Fibroblast of skin of right quadriceps (primary cell): ENCODE results near the gene WWOX.

Source experiments
- DNase-seq: peaks from one replicate; pipeline ENCODE4 v3.0.0-alpha.2; 2013

The WWOX gene

GRCh38 chr16:79064256-79064972 lies 965.0 kb downstream of the WWOX start:
- no peak for DNase-seq

GRCh38 chr16:79066561-79066960 lies 967.1 kb downstream of the WWOX start:
- DNase-seq = no peak

- no peak for DNase-seq
Measured at GRCh38 chr16:79067600-79067999, 968.1 kb downstream of the WWOX start.

- DNase-seq = no peak
Measured at GRCh38 chr16:79069121-79069520, 969.7 kb downstream of the WWOX start.

GRCh38 chr16:79069633-79070032 lies 970.2 kb downstream of the WWOX start:
- no peak for DNase-seq

GRCh38 chr16:79071424-79071823 lies 972.0 kb downstream of the WWOX start:
- no peak for DNase-seq

GRCh38 chr16:79072517-79072916 lies 973.1 kb downstream of the WWOX start:
- no peak for DNase-seq

- no peak for DNase-seq
Measured at GRCh38 chr16:79073566-79073965, 974.1 kb downstream of the WWOX start.

GRCh38 chr16:79074541-79074940 lies 975.1 kb downstream of the WWOX start:
- no peak for DNase-seq

GRCh38 chr16:79074951-79075350 lies 975.5 kb downstream of the WWOX start:
- no peak for DNase-seq

GRCh38 chr16:79076047-79076767 lies 976.8 kb downstream of the WWOX start:
- no peak for DNase-seq

GRCh38 chr16:79077346-79077745 lies 977.9 kb downstream of the WWOX start:
- DNase-seq = no peak

- DNase-seq = no peak
Measured at GRCh38 chr16:79079656-79080420, 980.4 kb downstream of the WWOX start.

- no peak for DNase-seq
Measured at GRCh38 chr16:79081297-79082066, 982.0 kb downstream of the WWOX start.

GRCh38 chr16:79082970-79083369 lies 983.5 kb downstream of the WWOX start:
- no peak for DNase-seq

- DNase-seq = no peak
Measured at GRCh38 chr16:79083508-79084299, 984.2 kb downstream of the WWOX start.

- DNase-seq = no peak
Measured at GRCh38 chr16:79088971-79089370, 989.5 kb downstream of the WWOX start.

- DNase-seq = no peak
Measured at GRCh38 chr16:79089735-79090284, 990.4 kb downstream of the WWOX start.

GRCh38 chr16:79090966-79091365 lies 991.5 kb downstream of the WWOX start:
- DNase-seq = no peak

GRCh38 chr16:79092846-79093245 lies 993.4 kb downstream of the WWOX start:
- DNase-seq = no peak

GRCh38 chr16:79093554-79093967 lies 994.1 kb downstream of the WWOX start:
- no peak for DNase-seq

GRCh38 chr16:79096246-79096645 lies 996.8 kb downstream of the WWOX start:
- no peak for DNase-seq
